Ovary (tissue), 3 donors: ENCODE data around the gene C5AR2.

Source experiments
- CTCF ChIP-seq, 3 donors: fragments of 450-650 bp in 2 of 3; fragments of 200-600 bp in 1 of 3; IDR thresholded peaks; one replicate each; pipeline versions ENCODE4 v1.5.1 to v1.8.0; 2016 to 2022; ENCODE audit warnings: antibody characterized with exemption in 3 of 3, mild to moderate bottlenecking in 1 of 3
- POLR2A ChIP-seq: fragments of 450-650 bp; IDR thresholded peaks from one replicate; pipeline ENCODE4 v1.6.1; 2017; ENCODE audit warnings: antibody characterized with exemption, mild to moderate bottlenecking, moderate library complexity
- donor health status: DM: no; HTN: no; CAD: no.

GRCh38 chr19:47341734-47342133 lies 9.8 kb downstream of the C5AR2 start:
- no peak for TF ChIP-seq POLR2A
- no peak for TF ChIP-seq CTCF (IDR thresholded peaks at IDR 0.05)
